ENCODE data around the gene TMEM30A.
A peak's percentile ranks its signal among the peaks of the same experiment; 100 is the strongest.

Gene TMEM30A

DNA sequence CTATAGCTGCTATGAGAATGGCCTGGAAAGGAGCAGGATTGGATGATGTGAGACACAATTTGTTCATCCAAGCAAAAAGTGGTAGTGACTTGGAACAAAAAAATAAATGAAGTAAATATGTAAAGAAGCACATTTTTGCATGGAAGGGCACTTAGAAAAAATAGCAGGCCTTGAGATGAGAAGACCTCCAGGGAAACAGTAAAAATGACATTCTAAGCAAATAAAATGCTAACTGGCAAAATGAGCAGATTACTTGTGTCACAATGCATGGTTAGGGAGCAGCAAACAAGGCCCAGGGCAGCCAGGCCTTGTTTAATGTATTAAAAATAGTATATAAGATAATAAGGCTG is 21.2 kb downstream of the TMEM30A start:
- no peak for DNase-seq (ENCODE audit: low read depth in 2 of 2)

DNA sequence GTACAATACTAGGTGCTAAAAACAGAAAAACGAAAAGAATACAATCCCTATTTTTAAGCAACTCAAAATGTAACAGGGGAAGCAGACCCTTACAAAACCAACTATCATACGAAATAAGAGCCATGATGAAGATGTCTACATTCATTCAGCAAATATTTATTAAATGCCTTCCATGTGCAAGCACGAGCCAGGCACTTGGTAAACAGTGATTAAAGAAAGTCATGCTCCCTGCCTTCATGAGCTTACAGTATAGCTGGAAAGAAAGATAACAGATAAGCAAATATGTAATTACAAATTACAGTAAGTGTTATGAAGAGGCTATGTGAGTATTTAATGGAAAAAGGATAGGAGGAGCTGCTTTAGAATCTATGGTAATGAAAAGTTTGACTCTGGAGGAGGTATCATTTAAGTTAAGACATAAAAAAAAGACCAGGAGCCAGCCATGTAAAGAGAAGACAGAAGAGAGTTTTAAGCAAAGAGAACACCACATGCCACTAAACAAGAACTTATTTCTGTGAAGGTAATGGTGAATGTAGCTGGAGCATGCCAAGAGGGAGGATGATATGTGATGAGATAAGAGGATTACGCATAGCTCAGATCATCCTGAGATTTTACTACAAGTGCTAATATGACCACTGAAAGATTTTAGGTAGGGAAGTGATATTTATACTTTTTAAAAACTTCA is 21.7 kb downstream of the TMEM30A start:
- no peak for DNase-seq (ENCODE audit: low read depth in 2 of 2)

DNA sequence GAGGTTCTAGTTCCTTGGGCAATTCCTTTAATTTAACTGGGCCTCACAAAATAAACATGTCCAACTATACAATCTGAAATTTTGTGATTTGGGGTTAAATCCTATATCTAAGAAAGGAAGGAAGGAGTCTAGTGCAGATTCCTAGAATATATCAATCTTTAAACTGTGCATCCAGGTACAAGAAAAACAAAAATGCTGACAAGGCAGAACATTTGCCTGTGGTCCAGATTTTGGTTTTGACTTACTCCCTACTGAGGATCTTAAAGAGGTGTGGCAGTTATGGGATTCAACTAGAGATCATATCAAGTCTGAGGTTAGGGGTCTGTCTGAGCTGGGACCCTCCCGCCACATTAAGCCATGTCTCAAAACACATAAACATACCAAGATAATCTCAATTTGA is 23.3 kb downstream of the TMEM30A start:
- no peak for DNase-seq (ENCODE audit: low read depth in 2 of 2)

DNA sequence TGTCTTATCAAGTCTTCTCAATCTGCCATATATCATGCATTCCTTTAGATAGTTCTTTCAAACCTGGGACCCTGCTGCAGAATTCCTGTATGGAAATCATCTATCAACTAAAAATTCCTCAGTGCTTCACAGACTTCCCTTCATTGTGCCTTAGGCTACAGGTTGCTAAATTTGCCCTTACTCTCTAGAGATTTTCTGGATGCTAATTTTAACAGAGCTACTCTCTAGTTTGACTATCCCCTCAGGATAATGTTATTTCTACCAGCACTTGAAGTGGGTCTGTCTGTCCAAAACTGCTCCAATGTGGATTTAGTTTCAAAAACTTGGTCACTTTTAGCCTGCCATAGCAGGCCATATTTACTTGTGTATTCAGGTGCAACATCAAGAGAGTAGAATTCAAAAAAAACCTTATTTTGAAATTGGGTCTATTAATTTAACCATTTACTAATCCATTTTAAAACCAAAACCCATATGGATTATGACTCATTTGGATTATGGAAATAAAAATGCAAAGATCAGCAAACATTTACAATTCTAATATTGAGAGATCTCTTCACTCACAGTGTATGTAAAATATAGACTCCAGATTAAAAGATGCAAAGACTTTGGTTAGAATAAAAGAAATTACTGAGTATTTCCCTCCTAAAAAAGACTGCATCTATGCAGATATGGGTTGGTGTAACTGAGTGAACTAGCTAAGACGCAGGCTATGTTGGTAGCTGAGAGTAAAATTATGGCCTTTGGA is 27.1 kb downstream of the TMEM30A start:
- DNase-seq (ENCODE audit: low read depth in 2 of 2) = no peak

DNA sequence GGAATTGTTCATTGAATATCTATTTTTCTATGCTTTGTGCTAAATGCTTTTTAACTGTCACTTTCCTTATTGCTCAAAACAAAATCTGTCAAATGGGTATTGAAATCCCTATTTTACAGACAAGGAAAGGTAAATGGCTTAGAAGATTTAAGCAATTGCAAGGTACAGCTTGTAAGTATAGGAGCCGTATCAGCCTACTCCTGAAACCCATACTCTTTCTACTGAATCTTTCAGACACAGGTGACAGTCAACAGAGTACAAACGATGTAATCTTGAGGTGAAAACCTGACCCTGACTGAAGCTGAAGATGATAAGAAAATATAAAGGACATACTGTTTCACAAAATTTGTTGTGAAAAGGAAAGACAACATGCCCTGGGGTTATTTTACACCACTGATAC is 34.0 kb downstream of the TMEM30A start:
- DNase-seq (ENCODE audit: low read depth in 2 of 2) = no peak

DNA sequence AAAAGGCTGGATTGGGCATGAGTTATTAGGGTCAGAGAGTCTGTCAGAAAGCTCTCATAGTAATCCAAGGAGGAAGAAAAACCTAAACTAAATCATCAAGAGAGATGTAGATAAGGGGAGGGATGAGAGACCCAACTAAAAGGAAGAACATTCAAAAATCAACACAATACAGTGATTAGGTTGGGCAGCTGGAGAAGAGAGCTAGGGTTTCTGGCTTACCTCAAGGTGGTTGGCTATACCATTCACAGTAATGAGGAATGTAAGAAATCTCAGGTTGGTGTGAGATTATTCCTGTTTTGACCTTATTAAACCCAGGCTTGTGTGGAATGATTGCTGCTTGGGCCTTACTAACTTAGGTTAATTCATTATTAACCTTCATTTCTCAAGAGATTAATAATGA is 34.8 kb downstream of the TMEM30A start:
- DNase-seq (ENCODE audit: low read depth in 2 of 2) = no peak

DNA sequence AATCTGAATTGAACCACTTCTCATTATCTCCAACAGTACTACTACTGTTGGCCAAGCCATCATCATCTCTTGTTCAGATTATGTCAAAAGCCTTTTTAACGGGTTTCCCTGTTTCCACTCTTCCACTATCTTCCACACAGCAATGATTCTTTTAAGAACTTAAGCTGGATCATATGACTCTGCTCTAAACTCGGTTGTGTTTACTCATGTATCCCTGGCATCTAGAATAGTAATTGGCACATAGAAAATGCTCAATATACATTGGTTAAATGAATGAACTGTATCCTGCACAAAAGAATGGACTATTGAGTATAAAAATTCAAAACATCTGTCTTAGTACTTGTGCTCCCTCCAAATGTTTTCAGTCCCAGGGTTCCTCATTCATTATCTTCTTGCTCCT is 38.2 kb downstream of the TMEM30A start:
- no peak for DNase-seq (ENCODE audit: low read depth in 2 of 2)

DNA sequence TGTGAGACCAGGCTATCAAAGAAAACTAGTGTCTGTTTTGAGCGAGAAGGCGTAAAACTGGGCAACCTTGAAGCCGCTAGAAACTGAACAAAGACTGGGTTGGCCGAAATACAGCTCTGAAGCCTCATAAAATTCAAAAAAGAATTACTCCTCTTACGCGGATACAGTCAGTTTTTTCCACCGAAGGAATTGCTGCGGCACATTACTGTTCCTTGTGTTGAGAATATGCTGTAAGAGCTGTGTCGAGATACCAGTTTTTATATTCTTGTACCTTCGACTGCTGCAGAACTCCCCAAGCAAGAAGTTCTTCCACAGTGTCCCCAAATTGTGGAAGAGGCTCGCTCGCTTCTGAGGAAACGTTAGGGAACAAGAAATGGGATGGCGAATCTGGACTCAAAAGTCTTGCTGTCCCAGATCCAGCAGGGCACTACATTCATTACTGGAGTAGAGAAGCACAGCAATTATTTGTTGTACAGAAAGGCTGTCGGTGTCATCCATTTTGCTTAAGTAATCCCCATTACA is 40.5 kb downstream of the TMEM30A start:
- no peak for DNase-seq (ENCODE audit: low read depth in 2 of 2)

DNA sequence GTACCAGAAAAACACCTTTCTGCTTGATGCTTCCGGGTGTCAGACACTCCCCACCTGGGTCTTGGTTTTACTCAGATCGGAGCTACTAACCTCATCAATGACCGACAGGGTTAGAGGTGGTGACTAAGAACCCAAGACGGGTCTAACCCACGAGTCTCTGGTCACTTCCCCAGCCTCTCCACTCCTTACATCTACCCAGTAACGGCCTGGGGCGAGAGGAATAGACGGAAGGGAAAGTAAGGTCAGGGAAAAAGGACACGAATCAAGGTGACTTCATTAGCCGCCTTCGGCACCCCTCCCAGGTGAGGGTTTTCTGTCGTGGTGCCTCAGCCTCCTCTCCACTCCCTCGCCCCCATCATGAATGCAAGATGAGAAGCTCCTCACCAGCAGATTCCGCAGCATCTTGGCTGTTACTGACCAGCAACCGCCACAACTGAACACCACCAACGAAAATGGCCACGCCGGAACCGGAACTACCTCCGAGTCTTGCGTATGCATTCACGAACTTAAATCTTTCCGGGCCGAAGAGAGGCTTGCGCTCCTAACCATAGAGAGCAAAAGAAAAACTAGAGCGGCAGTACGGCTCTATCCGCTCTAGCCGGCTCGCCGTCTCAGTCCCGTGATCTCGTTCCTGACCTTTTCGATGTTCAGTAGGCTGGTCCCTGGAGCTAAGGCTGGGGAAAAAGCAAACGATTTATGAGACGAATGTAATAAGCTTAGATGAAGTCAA is 41.1 kb downstream of the TMEM30A start, which contains the start of gene COX7A2:
Gene COX7A2, minus strand, starts transcription at position 469 of the 730 bp plus-strand sequence. Its CDS starts 67 bp downstream, at position 402.
- DNase-seq (ENCODE audit: low read depth in 2 of 2) = peak; percentile 61 to 74

DNA sequence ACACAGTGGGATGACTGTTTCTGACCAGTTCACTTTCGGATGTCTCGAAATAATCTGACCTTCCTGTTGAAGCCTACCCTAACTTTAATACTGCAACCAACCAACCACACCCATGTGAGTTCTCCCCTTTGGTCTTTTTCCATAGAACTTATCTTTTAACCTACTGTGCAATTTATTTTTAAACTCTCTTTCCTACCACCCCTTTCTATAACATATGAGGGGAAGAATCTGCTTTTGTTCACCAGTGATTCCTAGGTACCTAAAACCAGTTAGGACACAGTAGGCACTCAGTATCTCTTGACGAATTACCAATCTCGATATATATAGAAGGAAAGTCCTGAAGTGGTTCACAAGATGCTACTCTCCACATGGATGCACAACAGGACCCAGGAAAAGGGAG is 48.0 kb downstream of the TMEM30A start:
- DNase-seq (ENCODE audit: low read depth in 2 of 2) = no peak

DNA sequence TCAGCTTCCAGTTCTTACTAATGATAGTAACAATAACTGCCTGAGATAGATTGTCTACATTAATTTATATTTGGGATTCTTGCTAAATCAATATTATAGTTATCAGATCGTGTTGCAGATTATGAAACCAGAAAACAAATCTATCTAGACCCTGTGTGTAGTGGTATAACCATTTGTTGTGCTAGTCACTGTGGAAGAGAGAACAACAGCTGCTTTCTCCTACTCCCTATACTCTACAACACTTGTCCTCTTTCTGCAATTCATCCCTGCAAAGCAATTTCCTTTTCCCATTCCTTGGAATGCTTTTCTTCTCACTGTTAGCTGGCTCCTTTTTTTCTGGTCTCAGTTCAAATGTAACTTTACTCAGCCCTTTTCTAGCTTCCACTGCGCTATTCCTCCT is 49.3 kb downstream of the TMEM30A start:
- DNase-seq (ENCODE audit: low read depth in 2 of 2) = no peak

DNA sequence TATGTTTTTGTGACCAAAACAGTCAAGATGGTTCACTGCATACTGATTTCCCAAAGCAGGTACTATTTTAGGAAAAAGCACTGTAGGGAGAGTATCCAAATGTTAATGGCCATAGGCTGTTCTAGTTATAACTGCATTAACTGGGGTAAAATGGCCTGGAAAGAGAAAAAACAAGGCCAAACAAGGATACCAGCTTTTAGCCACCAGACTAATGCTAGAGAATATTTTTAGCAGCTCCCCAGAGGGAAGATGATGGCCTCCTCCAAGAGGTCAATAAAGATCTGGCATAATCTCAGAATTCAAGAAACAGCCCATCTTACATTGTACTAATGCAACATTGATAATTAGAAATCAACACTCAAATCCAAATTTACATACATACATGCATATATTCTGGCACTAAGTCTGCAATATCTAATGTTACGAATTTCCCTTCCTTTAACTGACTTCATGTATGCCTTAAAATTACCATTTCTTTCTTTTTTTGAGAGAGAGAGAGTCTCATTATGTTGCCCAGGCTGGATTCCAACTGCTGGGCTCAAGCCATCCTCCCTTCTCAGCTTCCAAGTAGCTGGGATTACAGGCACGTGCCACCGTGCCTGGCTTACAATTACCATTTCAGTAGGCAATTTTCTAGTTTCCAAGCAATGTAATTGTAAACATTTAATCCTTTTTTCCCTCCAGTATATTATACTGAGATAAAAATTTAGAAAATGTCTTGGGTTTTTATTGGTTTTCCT is 50.3 kb downstream of the TMEM30A start:
- no peak for DNase-seq (ENCODE audit: low read depth in 2 of 2)

DNA sequence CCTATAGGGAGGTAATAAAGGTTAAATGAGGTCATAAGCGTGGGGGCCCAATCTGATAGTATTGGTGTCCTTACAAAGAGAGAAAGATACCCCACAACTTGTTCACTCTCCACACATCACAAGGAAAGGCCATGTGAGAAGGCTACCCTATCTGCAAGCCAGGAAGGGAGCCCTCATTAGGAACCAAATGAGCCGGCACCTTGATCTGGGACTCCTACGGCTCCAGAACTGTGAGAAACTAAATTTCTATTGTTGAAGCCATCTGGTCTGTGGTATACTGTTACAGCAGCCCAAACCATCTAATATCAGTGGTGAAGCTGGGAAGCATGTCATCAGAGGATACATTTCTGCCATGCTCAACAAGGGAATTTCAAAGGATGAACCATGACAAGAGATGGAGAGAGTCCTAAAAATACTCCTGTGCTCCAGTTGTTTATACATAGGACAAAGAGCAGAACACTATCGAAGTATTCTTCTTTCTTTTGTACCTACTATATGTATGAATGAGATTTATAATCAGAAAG is 51.4 kb downstream of the TMEM30A start:
- DNase-seq (ENCODE audit: low read depth in 2 of 2) = no peak

DNA sequence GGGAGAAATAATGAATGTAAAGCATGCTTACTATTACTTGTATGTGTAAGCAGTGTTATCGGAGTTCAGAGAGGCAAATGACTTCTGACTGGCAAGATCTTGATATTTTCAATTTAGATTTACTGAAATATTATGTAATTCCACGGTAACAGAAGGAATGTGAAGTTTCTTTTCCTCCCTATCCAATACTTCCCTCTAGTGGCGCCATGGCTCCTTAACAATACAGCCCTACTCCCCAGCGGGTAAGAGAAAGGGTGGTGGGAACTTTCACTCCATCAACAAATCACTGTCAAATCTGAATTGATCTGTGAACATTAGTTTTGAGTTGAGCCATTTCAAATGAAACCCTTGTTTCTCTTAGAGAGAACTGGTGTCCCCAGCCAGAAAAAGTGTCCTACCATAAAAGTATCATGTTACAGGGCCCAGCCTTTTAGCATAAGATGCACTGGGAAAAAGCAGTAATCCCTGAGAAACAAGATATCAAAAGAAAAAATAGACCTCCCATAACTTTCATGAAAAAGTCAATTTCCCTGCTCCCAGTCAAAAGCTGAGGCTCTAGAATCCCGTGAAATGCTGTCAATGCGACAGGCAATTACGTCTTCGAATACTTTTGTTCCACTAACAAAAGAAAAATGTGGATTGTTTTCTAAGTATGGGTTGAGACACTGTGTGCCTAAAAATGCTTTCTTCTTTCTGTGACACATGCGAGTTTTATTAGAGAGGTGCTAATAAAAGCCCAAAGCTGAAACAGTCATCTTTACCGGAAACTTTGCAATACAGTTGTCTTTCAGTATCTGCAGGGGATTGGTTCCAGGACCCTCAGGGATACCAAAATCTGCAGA is 53.9 kb downstream of the TMEM30A start:
- DNase-seq (ENCODE audit: low read depth in 2 of 2) = no peak

DNA sequence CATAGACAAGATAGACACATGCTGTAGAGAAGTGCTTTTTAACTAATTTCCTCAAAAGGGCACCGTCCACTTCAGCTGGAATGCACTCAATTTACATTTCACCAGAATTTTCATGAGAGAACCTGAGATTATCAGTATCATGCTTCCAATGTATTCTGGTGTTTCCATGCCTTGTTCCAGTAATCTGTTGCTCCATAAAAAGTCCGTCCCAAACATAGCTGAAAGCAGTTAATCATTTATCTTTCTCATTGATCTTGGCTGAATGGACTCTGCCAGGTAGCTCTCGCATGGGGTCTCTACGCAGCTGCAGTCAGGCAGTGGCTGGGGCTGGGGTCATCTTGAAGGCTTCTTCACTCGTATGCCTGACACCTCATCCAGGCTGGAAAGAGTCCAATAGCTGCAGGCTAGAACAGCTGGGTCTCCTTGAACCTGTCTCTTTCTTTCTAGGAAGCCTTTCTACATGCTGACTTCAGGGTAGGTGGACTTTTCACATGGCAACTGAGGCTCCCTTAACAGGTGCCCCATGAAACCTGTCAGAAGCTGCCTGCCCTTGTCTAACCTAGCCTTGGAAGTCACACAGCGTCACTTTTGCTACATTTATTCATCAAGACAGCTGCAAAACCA is 60.2 kb downstream of the TMEM30A start:
- DNase-seq (ENCODE audit: low read depth in 2 of 2) = no peak

DNA sequence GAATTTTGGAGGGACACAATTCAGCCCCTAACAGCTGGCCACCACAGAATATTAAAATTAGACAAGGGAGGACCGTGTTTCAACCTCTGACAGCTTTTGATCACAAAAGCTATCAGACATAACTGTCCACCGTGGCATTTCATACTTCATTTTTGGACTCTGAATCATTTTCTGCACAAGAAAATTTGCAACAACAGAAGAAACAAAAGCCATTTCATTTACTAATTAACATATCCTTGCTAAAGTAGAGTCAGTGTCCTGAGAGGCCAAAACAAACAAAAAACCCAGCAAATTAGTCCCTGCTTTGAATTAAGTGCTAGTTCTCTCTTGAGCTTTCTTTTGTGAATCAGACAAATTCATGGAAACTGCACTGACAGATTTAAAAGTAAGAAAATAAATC is 61.2 kb downstream of the TMEM30A start:
- DNase-seq (ENCODE audit: low read depth in 2 of 2) = no peak

DNA sequence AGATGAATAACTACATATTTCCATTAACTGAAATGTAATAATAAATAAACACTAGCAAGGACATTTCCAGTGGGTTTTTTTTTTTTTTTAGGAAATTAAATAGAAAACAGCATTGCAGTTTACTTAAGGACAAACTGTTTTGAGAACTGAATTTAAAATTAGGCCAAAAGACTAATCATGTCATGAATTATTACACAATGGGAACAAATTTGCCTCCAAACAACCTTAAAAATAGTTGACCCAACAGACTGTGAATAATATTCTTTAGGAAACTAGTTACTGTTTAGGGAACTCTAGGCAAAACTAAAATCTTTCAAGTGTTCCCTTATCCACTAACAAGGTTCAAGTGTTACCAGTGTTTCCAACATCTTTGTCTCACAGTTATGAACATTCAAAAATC is 62.3 kb downstream of the TMEM30A start:
- no peak for DNase-seq (ENCODE audit: low read depth in 2 of 2)

DNA sequence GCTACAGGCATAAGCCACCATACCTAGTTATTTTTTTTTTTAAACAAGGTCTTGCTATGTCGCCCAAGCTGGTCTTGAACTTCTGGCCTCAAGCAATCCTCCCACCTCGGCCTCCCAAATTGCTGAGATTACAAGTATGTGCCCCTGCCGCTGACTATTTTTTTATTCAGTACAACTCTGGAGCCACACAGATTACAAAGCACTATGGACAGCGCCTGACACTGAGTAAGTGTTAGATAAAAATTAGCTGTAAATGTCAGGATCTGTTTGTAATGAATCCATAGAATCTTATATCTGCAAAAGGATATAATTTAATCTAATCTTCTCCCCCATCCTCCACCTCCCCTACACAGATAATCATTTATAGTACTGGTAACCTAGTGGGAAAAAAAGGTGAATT is 63.5 kb downstream of the TMEM30A start:
- no peak for DNase-seq (ENCODE audit: low read depth in 2 of 2)

DNA sequence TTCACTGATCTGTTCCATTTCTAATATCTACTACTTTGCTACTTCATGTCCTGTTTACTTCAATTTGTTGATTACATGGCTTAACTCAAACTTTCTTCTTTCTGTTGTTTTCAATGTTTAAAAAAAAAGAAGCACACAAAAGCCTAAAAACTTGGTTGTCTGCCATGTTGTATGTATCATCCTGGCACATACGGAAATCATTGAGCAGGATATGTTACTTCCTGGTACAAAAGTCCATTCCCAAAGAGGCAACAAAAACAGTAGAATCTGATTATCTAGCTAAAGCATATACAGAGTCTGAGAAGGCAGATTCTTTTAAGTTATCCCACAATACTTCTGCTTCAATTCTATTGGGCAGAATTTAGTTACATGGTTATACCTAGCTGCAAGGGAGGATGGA is 64.2 kb downstream of the TMEM30A start:
- DNase-seq (ENCODE audit: low read depth in 2 of 2) = no peak

DNA sequence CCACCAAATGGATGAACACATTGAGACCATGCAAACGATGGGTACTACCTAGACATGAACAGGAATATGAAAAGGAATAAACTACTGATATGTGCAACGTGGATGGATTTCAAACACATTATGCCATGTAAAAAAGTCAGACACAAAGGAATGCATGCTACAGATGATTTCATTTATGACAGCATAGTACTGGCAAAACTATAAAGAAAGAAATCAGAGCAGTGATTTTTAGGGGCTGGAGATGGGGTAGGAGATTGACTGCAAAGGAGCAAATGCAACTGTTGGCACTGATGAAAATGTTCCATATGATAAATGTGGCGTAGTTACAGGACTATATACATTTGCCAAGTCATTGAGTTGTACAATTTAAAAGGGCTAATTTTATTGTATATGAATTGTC is 65.3 kb downstream of the TMEM30A start:
- DNase-seq (ENCODE audit: low read depth in 2 of 2) = no peak

Measured in stimulated activated CD8-positive, alpha-beta memory T cell treated with anti-CD3 and anti-CD28 coated beads, Interleukin-2, amount 100 ng/mL, for 48 hours (primary cell).